Renal cortex interstitium (tissue), 11 donors: ENCODE measurements around the gene PRR35. TPM values are rescaled to one million over a fixed set of nuclear protein-coding genes. Genes with fewer than 3 reads are reported as not detected.

Experiments used
- DNase-seq, 11 donors: peaks; one replicate each; pipeline ENCODE4 v3.0.0-alpha.2; 2013; ENCODE audit warnings: low read depth in 9 of 11, low spot score in 4 of 11; ENCODE audit errors: extremely low read depth in 1 of 11
- polyA plus RNA-seq, 3 donors: library from polyadenylated mRNA; unstranded; fragments of 120-200 nt; gene quantifications; one replicate each; pipeline ENCODE4 v1.2.1, GENCODE V29; 2013; ENCODE audit not compliant: insufficient read length in 3 of 3

The PRR35 gene
- polyA plus RNA-seq, 3 donors: 5.7 to 14.0 (median 14.0) TPM

DNA sequence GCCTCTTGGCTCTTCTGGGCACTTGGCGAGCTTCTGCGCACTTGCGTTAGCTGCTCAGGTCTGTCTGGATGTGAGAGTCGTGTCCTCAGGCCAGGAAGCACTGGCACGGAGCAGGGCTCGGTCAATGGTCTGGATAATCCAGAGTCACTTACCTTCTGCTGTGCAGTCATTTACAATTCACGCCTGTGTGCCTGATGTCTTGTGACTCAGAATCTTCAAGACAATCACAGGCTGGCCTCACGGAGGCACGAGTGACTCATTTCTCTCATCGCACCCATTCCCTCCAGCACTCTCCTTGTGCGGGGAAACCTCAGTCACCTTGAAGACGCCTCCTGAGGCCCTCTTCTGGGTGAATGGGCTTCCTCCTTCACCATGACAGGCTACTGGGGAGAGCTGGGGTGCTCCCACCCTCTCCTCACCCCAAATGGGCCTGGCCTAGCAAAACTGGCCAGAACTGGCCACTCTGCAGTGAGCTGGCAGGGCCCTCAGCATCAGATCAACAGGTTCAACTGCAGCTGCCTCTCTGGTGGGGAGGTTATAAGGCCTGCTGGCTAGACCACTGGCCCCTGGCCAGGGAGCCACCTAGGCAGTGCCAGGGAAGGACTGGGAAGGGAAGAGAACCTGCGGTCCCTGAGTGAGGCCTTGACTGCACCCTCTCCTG, 34.5 kb upstream of the PRR35 start:
- no peak for DNase-seq

DNA sequence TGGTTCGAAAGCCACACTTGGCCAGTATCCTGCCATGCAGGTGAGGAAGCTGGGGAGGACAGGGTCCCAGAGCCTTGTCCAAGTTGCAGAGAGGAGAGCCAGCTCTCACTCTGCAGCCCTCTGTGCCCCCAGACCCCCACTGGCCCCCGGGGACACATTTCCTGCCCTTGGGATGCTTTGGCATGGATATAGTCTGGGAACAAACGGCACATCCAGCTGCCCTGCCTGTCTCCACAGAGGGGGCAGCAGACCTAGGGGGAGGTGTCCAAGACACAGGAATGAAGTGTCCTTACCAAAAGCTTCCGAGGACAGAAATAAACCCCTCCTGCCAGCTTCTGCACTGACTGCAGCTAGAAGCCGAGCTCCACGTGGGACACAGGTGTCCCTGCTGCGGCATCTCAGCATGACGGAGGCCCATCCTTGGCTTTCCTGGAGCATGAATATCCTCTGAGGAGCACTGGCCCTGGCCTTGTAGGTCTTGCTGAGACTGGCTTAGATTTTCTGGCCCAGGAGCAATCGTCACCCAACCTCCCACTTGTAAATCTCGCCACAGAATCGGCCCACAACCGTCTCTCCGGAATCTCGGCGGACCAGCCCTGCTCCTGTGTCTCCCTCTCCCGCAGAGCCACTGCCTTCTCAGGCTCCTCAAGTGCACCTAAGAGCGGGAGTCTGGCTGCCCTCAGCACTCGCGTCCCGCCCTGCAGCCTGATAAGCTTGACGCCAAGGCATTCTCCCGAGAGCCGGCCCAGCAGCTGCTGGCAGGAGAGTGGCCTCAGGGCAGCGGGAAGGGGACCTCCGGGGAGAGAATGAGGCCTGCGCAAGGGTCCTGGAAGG, 33.8 kb upstream of the PRR35 start:
- DNase-seq: peak in 3 of 11 donors; percentile 41 to 51 (median 44)

DNA sequence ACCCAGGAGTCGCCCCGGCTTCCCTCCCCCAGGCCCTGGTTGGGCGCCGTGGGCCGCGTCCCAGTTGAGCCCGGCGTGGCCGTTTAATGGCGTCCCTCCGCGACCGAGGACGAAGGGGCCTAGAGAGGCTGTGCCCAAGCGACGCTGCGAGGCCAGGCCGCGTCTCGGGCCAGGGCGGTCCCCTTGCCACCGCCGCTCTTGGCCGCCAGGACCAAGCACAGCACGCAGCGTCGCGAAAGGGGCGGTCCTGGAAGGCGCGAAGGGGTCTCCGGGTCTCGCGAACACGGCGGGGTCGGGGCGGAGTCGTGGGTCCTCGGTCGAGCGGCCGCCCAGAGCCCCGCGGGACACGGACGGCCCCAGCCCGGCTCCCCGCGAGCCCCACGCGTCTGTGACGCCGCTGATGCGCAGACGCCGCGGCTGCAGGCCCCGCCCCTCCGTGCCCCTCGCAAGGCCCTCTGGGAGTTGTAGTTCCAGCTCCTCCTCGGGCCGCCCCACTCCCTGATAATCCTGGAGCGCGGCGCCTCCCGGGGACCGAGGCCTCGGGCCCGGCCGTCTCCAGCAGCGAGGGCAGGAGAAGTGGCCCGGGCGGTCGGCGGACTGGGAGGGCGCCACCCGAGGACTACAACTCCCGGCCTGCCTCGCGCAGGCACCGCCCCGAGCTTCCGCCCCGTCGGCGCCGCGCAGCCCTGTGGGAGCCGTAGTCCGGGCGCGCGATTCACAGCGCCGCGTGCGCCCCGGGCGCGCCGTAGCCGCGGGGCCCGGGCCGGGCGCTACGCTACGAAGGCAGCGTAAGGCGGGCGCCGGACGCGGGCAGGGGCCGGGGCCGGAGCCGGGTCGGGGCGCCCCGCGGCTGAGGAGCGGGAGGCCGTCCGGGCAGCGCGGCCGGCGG, 32.9 kb upstream of the PRR35 start, which contains the start of gene CAPN15:
Gene CAPN15, plus strand, starts transcription at position 698 of the 889 bp plus-strand sequence. CDS start 19,127 bp downstream, outside the sequence.
- peak; percentile 69 to 89 (median 82) for DNase-seq

DNA sequence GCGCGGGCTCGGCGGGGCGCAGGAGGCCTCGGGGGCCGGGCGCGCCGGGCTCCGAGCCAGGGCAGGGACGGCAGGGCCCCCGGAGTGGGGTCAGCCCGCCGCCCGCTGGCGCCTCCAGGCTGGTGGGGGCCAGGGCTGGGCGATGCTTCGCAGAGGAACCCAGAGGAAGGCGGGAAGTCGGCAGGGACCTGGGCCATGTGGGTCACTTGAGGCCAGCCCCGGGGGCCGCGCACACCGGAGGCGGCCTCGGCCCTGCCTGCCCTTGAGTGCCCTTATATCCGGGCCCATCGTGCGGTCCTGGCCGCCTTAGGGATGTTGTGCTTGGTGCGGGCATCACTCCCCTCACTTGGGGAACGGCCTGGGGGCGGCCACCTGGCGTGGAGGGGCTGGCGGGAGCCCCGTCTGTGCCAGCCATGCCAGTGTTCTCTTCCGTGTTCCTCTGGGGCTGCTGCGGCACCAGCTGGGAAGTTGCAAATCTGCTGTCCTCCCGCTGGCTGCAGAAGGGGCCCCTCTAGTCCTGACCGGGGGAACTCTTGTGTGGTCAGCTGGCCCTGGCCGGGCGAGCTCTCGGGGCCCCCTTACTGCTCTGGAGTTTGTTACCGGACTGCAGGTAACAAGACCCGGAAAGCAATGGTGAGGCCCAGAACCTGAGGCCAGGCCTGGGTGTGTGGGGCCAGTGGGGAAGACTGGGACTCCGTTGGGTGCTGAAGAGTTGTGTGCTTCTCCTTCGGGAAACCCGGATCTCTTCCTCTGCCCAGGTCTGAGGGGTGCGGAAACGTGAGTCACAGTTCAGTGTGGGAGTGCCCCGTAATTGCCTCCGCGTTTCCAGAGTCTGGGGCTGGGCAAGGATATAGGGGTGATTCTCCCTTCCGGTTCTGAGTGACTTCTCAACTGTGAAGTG, 31.8 kb upstream of the PRR35 start:
- no peak for DNase-seq

DNA sequence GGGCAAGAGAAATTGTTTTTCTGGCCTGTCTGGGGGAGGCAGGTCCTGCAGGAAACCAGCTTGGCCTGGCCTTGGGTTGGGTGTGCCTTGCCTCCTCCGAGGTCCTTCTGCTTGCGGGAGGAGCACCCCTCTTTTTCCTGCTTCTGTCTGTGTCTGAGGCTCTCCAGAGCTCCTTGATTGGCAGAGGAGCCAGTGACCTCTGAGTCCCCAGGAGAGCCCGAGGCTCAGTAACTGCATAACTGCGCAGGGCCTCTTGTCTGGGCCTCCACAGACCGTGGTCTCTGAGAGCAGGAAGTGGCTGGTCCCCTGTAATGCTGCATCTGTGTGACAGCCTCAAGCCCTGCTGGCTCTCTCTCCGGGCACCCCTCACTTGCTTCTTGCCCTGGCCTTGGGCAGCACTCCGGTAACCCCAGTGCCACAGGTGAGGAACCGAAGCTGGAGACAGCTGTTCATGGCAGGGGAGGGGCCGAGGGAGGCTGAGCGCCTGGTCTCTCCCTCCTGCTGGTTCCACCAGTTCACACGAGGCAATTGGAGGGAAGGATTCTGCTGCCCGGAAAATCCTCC, 31.1 kb upstream of the PRR35 start:
- DNase-seq: no peak

DNA sequence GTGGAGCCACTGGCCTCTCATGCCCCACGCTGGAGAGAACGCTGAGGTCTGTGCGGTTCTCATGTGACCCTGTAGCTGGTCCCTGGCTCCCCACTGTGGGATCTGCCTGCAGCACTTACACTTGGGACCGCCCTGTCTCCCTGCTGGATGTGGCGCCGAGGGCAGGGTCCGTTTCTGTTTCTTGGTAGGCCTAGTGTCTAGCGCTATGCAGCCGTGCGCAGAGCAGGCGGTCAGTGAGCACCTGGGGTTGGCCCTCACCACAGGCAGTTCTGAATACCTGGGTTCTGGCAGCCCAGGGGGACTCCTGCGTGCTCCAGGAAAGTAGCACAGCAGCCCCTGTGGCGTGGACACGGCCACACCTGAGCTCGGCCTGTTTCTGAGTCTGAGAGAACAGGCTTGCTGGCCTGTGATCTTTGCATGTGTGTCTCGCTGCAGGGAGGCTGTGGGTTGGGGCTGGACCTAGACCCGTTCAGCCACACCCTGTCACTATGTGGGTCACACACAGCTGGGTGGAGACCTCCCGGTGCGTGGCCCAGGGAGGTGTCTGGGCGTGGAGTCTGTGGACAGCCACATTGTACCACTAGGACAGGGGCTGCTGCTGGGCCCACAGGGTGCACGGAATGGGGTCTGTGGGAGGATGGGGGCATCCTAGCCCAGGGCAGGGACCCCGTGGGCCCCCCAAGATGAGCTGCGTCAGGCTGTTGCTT, 29.9 kb upstream of the PRR35 start:
- no peak for DNase-seq

DNA sequence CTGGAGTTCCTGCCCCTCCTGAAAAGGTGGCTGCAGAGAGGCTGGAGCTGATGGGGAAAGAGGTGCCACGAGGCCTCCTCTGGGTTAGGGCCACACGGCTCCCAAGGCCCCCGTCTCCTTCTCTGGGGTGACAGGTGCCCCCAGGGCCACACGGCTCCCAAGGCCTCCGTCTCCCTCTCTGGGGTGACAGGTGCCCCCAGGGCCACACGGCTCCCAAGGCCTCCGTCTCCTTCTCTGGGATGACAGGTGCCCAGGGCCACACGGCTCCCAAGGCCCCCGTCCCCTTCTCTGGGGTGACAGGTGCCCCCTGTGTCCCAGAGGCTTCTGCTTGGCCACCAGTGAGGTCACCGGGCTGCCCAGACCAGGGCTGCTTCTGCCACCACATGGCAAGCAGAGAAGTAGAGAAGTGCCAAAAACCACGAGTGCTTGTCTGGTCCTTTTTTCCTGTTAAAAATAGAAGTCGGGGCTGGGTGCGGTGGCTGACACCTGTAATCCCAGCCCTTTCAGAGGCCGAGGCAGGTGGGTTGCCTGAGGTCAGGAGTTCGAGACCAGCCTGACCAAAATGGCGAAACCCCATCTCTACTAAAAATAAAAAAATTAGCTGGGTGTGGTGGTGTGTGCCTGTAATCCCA, 28.6 kb upstream of the PRR35 start:
- no peak for DNase-seq

DNA sequence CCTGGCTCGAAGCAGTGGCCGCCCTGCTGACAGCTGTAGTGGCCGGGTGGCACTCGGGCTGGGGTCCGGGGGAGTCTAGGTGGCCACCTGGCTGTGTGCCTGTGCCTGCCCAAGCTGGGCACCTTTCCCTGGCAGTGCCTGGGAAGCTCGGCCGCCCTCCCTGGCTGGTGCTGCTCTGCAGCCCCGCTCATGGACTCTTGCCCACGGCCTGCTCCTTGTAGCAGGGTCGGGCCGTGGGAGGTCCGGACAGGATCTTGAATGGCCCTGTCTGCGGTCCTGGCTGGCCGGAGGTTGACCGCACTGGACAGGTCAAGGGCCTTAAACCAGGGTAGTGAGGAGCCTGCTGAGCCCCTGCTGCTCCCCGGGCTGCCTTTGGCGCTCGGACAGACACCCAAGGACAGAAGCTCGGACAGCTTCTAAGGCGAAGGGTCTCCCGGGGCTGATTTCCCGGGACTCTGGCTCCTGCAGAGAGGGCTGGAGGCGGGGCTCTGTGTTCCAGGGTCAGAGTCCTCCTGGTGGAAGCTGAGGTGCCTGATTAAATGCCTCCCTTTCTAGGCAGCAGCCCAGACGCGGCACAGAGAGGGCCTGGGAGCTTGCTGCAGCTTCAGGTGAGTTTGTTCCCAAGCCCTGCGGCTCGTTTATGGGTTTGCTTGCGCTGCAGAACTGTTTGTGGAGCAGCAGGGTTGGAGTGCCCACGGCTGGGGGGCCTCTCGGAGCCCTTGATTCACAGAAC, 26.6 kb upstream of the PRR35 start:
- DNase-seq: no peak

DNA sequence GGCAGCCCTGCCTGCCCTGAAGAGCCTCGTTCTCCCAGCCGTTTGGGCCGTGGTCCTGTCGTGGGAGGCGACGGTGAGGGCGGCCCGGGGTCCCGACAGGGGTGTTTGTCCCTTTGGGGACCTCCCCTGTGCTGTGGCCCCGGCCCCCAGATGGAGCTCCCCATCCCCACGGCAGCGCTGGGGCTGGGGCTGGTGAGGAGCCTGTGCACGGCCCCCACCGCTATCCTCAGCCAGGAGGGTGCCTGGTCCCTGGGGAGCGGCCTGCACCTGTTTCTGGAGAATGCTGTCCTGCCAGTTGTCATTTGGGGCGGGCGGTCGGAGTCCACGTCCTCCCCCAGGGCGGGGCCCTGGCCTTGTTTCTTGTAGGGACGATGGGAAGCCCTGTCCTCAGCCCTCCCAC, 26.1 kb upstream of the PRR35 start:
- DNase-seq: no peak

DNA sequence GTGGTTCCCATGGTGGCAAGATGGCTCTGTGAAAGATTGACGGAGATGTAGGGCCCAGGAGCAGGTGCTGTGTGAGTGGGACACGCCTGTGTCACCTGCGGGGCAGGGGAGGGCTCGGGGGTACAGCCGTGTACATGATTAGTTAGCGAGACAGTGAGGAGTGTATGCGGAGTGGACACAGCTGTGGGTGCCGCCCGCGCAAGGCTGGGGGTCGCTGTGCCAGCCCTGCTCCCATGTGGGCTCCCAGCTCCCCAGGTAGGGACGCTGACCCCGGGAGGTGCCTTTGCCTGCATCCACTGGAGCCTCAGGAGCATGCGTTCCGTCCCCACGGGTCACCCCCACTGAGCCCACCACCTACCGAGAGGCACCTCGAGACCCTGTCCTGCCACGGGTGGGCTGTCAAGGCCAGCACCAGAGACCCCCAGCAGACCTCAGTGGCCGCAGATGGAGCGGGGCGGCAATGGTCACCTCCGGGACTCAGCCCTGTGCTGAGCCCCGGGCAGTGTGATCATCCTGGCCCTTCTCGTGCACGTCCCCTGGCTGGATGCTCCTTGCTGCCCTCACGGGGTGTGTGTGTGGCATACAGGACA, 25.2 kb upstream of the PRR35 start:
- no peak for DNase-seq

DNA sequence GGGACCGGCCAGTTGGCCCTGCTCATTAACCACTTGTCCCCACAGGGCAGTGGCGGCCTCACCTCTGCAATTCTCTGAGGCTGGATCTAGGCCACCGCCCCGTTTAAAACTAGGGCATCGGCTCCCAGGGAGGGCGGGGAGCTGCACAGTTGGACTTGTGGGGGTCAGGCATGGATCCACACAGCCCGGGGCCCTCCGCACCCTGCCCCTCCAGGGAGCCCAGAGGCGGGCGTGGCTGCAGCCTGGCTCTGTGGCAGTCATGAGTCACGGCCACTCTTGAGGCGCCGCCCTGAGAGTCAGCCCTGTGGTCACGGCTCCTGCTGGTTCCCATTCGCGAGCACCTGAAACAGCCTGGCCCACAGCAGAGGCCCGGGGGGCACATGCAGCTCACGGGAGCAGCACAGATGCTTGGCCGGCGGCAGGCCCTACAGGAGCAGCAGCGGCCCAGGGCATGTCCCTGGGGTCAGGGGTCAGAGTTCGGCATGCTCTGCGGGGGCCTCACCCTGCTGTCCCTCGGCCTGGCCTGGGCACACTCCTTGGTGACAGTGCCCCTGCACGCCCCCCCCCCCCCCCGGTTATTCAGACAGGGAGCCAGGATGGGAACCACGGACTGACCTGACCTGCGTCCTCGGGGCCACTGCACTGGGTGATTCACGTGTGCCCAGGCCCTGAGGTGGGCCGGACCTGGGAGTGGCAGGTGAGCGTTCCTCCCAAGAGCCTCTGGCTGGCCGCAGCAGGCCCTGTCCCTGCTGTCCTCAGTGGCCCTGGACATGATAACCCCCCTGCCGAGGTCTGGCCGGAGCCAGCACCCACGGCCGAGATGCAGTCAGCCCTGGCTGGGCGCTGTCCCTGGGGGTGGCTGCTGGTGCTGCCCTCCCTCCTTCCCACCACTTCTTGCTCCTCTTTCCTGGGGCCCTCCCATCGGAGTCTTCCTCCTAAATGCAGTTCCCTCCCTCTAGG, 24.5 kb upstream of the PRR35 start:
- no peak for DNase-seq

DNA sequence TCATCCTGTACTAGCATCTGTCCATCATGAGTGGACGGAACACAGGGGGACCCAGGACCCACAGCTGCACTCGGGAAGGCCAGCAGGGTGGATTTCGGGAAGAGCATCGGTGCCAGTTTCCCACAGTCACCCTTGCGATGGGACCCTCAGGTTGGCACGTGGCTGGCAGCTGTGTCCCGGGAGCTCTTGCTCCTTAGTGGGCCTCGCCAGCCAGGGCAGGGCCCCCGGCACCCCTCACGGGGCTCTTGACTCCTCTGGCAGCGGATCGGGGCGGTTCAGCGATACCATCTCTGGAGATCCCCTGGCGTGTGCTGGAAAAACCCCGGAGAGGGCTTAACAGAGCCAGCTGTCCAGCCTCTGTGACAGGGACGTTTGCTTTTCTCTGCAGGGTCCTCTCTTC, 23.4 kb upstream of the PRR35 start:
- no peak for DNase-seq

DNA sequence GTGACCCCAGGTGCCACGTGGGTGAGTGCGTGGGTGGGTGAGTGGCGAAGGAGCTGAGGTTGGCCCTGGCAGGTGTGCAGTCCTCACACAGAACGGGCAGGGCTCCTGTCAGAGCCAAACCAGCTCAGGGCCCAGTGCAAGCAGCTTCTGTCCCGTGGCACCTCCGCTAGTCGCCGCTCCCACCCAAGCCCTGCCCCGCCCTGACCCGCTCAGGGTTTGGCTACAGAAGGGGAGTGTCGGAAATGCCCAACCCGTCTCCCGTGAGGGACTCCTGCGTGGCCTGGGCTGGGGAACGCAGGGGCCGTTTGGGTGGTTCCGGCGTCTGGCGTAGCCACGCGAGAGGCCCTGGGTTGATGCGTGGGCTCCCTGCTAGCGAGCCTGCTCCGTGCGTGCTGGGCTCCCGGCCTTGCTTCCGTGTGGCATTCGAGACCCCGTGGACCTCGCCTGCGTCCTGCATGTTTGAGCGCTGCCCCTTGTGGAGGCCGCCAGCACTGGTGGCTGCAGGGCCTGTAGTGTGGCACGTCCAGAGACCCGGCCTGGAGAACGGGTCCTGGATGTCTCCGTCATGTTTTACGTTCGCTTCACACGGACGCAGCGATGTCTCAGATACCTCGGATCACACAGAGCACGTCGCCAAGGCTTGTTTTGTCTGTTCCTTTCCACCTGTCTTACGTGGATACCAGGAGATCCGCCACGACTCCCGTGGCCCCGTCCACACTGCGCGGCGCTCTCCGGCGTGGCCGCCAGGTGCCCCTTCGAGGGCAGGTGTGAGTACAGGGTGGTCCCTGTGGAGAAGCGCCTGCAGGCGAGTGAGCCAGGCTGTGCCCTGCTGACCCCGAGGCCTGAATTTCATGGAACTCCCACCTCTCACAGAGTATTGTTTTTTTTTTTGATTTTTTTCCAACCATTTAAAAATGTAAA, 22.5 kb upstream of the PRR35 start:
- no peak for DNase-seq

DNA sequence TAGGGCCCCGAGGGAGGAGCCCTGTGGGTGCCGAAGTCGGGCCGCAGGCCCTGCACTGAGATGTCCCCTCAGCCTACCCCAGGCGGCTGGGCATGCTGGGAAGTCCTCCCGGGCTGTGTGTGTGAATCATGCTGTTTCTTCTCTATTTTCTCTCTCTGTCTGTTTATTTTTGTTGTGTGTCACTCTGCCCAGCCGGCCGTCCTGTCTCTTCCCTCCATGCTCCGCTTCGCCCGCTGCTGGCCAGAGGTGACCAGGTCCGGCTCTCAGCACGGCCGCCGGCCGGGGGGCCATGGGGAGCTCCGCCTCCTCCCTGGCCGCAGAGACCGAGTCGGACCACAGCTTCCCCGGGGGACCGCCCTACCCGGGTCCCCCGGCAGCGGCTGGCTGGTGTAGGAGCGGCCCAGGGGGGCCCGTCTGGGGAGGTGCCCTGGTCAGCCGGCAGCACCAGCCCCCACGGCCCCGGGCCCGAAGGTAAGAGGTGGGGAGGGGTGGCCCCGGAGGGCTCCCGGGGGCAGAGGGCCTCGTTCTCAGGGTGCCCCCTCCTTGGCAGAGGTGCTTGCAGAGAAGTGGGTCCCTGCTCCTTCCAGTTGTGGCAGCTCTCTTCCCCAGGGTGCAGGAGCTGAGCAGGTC, 20.2 kb upstream of the PRR35 start:
- DNase-seq: no peak
